GM18507 (cell line): ENCODE measurements around the gene BTBD9.
"Not testable (repeated sequence)": the region's sequence is repeated elsewhere in the genome, so short reads cannot be mapped to it uniquely, and the experiment has no call there.

Experiments used
- DNase-seq: peaks from one replicate; pipeline ENCODE4 v3.0.0; 2011; ENCODE audit warnings: low read depth; ENCODE audit not compliant: insufficient read length; ENCODE audit errors: extremely low spot score
- FAIRE-seq: peaks from 2 replicates; lab custom pipeline; 2011; peaks lifted over from hg19 to GRCh38; lab: Jason Lieb, UNC

BTBD9 gene

DNA sequence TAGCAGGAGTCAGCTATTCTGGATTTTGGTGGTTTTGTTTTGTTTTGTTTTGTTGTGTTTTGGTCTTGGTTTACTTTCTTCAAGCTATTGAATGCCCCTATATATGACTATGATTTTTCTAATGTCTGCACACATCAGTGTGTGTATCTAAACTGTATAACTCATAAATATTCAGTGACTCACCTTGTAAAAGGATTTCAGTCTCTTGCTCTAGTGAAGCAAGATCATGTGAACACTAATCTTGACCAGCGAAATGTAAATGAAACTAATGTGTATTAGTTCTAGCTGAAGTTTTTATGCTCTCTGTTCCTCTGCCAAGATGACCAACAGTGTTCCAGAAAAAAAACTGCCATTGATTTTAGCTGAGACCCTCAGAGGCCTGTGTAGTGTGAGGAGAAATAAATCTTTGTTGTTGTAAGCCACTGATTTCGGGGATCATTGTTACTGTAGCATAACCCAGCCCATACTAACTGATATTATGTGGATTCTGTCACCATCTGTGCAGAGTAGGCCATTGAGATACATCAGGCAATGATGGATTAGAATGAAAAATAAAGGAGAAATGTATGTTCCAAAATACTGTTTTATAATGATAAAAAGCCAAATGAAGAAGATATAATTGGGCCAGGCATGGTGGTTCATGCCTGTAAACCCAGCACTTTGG, 11.5 kb upstream of the BTBD9 start:
- no peak for FAIRE-seq

DNA sequence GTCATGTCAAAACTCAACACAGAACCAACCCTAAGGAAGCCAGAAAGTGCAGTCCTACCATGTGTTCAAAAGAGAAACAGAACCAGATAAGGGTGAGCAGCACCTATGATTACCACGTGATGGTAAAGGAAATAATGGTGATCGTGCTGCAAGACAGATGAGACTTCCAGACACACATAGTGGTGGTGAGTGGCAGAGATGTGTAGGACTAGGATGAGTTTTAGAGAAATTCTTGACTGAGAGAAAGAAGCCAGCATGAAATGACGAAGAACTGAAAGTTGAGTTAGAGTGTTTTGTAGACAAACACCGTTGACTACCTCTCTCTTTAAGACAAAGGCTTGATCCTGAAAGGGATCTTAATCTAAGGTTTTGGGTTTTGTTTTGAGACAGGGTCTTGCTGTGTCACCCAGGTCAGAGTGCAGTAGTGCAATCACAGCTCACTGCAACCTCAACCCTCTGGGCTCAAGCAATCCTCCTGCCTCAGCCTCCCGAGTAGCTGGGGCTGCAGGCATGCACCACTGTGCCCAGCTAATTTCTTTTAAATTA, 10.6 kb upstream of the BTBD9 start:
- FAIRE-seq (no peak), DNase-seq (no peak)

More for the DNA sequence above, 11.5 kb upstream of the BTBD9 start:
- no peak for DNase-seq

DNA sequence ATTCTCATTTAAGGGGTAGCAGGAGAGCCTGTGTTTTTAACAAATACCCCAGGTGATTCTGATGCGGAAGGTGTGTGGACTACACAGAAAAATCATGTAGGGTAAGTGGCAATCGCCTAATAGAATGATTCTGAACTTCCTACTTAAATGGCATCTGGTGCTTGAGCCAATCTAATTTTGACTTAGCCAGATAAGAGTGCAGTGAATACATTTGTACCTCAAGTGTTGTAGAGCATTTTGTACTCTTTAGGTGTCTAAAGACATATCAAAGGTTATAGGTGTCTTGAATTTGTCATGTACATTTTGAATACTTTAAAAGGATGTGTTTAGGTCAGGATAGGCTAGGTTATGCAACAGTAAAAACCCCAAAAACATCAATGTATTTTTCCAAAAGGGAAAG, 10.0 kb upstream of the BTBD9 start:
- FAIRE-seq: no peak
- no peak for DNase-seq

DNA sequence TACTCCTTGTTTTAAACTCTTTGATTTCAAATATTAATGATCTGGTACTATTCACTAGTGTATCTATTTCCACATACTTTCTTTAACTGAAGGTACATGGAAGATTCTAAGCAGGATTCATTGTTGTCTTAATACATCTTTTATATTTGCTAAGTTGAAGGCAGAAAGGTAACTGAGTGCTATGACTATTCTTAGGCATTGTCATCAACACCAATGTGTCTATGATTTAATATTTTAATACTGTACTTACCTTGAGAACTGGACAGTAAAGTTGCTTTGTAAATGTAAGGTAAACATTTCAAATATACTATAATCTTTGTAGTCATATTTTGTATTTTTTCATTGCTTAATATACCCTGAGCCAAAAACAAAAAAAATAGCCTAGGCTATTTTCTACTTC, 8.9 kb upstream of the BTBD9 start:
- no peak for FAIRE-seq
- no peak for DNase-seq

DNA sequence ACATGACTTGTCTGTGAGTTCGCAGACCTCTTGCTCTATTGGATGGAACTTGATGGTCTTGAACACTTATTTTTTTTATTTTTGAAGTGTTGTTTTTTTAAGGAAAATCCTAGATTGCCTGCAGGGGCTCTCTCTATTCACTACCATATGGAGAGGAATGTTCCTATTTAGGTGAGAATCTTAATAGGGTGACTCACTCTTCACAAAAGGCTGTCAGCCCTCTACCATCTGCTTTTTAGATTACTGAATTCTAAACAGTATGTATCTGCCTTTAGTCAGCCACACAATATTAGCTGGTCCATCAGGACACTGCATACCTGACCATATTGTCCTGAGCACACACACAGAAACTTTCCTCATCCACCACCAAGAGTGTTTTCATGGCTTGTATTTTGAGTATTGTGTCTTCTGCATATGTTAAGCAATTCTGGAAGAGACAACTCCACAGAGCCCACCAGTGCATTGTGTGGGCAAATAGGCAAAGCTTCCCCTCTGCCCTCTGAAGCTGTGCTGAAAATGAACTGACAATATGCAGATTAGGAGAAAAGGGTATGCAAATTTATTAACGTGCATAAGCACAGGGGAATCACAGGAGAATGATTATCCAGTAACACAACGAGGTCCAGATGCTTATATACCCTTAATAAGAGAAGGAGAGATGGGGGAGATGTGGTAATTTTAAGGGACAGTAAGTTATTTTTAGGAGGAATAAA, 6.6 kb upstream of the BTBD9 start:
- FAIRE-seq: no peak
- DNase-seq: no peak

DNA sequence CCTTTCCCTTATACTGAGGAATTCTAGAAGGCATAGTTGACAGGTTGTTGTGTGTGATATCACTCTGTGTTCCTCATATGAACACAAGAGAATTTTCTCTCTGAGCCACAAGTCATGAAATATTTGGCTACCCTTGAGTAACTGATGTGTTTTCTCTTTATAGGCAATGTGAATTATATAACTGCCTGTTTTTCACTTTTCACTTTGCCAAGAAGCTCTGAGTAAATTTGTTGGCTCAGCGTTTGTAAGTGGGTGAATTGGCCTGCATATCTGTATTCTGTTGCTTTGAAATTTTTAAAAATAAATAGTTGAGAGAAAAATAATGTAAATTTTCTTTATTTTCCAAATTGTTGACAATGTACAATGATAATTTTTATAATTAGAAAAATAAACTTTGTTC, 5.2 kb upstream of the BTBD9 start:
- FAIRE-seq (no peak), DNase-seq (no peak)

DNA sequence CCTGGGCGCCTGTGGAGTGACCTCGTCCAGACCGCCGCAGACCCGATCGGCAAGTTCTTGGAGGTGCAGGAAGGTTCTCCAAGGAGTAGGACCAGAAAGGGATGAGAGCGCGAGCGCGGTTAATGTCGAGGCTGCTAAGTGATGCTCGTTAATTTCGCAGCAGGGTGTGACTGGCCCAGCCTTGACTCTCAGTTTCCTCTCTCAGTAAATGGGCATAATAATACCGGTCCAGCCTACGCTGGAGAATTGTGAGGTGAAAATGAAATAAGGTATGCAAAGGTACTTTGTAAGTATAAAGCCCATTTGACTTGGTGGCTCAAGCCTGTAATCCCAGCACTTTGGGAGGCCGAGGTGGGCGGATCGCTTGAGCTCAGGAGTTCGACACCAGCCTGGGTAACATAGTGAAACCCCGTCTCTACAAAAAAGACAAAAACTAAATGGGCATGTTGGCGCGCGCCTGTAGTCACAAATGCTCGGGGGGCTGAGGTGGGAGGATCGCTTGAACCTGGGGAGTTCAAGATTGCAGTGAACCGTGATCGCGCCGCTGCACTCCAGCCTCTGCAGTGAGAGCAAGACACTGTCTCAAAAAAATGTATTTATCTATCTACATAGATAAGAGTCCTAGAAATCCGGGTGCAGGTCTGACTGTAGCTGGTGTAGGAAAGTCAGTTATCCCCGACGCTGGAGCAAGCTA, 634 bp upstream of the BTBD9 start:
- peak; percentile 64 for FAIRE-seq
- DNase-seq: no peak

DNA sequence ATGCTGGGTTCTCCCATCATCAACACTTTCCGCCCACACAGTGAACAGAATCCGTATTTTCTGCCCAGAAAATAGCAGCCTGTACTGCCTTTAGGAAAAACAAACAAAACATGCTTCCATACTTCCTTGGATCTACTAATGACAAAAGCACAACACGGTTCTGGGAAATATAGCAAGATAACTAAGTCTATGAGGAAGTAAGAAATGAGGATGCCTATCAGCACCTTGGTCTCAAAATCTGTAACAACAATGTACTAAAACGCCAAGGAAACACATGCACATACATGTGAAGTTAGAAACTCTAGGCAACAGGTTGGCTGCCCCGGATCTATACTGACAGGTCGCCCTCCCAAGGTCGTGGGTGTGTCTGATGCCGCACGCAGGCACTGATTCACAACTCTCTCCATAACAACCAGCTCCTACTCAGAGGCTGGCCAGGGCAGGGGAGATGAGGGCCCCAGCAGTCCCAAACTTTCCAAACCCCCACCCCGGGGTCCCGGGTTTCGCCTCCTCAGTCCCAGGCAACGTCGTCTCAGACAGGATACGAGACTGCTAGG, 710 bp downstream of the BTBD9 start:
- FAIRE-seq (peak; percentile 49), DNase-seq (peak; percentile 2)

DNA sequence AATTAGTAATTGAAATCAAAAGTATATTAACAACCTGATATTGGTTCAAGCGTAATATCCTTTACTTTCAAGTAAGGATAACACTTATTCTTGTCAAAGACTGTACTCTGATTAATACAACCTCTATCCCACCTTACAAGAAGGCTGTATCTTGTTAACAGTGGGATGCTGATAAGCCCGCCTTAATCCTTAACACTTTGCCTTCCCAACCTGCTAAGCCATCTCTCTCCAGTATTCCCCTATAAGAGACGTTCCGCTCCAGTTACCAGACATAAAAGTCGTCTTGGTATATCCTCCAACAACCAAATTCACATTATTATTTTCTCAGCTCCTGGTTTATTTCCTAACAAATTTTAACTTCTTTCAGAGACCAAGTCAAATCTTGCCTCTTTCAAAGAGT, 2.0 kb downstream of the BTBD9 start:
- no peak for DNase-seq
- no peak for FAIRE-seq

DNA sequence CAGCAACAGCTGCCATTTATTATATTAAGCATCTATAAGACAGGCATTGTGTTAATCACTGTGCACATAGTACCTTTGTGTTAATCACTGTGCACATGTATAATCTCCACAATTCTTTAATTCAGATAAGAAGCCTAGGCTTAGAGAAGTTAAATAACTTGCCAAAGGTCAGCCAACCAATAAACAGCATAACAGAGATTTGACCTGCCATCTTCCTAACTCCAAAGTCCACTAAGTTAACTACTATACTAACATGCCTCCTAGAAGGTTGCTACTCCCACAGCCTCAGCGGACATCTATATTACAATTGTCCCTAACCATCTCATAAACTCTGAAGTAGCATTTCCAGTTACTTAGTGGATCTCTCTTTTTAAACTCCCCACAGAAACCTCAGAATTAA, 3.7 kb downstream of the BTBD9 start:
- FAIRE-seq (no peak), DNase-seq (no peak)

DNA sequence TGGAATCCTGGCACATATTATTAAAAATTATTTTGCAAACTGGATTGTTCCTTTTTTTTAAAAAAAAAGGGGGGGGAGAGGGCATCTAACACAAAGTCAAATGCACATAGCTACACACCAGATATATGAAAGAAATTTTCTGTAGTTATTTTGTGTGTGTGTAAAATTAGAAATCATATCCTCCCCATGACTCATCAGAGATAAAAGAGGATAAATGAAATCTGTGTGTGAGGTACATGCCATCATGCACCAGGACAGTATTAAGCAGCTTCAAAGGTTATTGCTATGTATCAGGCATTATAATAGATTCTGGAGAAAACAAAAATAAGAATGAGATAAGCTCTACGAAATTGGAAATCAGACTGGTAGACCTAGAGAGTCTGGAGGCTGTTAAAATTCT, 5.2 kb downstream of the BTBD9 start:
- no peak for FAIRE-seq
- no peak for DNase-seq

DNA sequence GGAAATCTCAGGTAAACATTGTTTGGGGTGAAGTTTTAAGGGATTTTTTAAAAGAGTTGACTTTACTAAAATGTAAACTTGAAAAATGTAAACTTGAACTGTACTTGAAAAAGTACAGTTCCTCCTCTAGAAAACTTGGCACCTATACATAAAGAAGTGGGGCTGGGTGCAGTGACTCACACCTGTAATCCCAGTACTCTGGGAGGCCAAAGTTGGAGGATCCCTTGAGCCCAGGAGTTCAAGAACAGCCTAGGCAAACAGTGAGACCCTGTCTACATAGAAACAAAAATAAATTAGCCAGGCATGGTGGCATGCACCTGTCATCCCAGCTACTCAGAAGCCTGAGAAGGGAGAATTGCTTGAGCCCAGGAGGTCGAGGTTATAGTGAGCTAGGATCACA, 7.2 kb downstream of the BTBD9 start:
- FAIRE-seq (no peak), DNase-seq (no peak)

DNA sequence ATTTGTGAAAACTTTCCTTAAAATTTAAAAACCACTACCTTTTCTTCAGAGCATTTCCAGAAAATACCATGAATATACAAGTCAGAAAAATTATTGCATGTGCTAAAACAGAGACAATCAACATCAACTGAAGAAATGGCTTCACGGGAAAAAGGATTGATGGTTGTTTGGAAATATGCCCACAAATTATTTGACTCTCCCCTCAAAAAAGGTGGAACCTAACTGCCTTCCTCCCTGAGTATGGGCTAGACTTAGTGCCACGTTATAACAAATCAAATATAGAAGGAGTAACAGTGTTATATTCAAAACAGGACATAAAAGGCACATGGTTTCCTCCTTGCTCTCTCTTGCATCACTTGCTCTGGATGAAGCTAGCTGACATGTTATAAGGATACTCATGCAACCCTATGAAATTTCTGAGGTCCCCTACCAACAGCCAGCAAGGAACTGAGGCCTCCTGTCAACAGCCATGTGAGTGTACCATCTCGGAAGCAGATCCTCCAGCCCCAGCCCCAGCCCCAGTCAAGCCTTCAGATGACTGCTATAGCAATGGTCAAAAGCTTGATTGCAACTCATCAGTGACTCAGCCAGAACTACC, 8.4 kb downstream of the BTBD9 start:
- DNase-seq: no peak
- FAIRE-seq: no peak

DNA sequence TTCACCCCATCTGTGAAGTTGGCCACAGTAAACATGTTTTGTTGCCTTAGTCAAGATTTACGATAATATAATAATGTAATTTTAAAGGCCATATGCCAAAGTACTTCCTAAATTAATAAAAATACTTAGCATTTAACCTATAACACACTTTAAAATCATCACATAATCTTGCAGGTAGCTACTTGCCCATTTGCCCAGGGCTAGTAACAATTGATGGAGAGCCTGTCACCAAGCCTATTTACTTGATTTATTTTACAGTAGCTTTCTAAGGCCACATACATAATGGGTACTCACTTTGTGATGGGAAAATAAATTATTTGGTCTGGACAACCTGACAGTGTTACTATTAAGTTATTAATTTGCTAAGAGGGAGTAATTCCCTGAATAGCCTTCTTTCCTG, 14.5 kb downstream of the BTBD9 start:
- FAIRE-seq: no peak
- DNase-seq: no peak

DNA sequence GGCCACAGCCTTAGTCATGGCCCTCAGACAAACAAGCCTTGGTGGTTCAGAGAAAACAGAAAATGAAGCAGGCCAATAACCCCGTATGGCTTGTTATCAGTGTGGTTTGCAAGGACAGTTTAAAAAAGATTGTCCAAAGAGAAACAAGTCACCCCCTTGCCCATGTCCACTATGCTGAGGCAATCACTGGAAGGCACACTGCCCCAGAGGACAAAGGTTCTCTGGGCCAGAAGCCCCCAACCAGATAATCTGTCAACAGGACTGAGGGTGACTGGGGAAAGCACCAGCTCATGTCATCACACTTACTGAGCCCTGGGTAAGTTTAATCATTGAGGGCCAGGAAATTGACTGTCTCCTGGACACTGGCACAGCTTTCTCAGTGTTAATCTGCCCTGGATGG, 20.4 kb downstream of the BTBD9 start:
- not testable (repeated sequence) for FAIRE-seq, DNase-seq

DNA sequence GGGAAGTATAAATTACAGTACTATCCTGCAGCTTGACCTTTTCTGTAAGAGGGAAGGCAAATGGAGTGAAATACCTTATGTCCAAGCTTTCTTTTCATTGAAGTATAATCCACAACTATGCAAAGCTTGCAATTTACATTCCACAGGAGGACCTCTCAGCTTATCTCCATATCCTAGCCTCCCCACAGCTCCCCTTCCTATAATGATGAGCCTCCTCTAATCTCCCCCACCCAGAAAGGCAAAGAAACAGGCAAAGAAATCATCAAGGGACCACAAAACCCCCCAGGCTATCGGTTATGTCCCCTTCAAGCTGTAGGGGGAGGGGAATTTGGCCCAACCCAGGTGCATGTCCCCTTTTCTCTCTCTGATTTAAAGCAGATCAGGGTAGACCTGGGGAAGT, 21.4 kb downstream of the BTBD9 start:
- FAIRE-seq, DNase-seq: not testable (repeated sequence)

DNA sequence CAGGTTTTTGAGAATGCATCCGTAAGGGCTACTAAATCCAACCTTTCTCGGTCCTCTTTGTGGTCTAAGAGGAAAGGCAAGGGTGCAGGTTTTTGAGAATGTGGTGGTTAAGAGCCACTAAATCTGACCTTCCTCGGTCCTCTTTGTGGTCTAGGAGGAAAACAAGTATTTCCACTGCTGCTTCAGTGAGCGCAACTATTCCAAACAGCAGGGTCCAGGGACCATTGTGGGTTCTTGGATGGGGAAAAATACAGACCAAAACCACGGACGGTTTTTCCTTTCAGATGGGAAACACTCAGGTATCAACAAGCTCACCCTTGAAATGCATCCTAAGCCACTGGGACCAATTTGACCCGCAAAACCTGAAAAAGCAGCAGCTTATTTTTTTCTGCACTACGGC, 21.9 kb downstream of the BTBD9 start:
- no peak for FAIRE-seq
- no peak for DNase-seq

DNA sequence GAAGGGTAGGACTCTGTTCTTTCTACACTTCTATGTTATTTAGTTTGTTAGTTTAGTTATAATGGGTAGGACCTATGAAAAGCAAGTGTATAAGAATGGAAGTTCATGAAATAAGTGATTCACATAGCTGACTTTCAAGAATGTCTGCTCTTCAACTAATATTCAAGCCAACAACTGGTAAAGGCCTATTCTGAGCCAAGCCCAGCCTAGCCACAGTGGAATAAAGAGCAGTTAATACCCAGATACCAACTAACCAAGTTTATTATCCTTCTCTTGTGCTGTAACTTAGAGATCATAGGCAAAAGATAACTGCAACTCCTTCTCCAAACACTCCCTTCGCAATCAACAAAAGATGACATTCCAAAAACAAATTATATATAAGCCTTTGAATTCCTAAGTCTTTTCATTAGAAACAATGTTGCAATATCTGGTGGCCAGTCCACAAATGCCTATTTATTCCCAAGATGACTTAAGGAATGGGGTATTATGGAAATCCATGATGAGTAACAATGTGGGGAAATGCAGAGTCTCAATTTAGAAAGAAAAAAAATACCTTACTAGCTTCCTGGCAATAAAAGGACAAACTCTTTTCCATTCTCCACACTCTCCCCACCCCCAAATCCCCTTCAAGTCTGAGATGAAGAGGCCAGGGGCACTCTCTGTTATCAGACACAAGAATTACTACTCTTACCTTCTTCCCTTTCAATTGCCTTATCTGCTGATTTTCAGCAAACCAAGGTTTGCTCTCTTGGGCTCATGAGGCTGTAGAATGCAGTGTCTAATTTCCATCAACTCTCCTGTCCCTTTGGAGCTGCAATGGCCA, 27.4 kb downstream of the BTBD9 start:
- DNase-seq: no peak

DNA sequence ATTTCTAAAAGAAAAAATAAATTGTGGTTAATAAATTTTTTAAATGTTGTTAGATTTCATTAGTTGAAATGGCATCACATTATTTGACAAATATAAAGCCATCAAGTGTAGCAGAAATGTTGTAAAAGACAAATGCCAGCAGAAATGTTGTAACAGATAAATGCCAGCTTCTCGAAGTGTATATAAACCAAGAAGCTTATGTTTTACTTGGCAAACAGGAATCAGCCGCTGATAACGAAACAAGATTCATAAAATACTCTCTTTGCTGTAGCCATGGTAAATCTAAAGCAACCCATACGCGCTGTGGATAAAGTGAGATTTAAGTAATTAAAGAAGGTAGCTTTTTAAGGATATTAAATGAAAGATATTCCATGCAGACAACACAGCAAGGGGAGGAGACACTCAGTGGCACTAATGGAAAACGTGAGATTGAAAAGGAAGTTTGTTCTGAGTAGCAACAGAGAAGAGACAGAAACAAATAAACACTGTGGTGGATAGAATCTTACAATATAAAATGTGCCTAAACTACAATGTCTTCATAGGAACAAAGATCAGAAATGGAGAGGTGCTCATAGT, 29.6 kb downstream of the BTBD9 start:
- FAIRE-seq (no peak), DNase-seq (no peak)

More for the DNA sequence above, 27.4 kb downstream of the BTBD9 start:
- no peak for FAIRE-seq
